Measurements from ENCODE around the gene SRGAP1. TPM values are rescaled to one million over a fixed set of nuclear protein-coding genes. Genes with fewer than 3 reads are reported as not detected.
A peak's percentile ranks its signal among the peaks of the same experiment; 100 is the strongest.

The SRGAP1 gene
- total and polyA plus RNA-seq, 2 of the 4 experiments (the other 2 are of a cell fraction) = 10.0 to 10.2 TPM

- TF ChIP-seq MXI1 (IDR thresholded peaks at IDR 0.05; ENCODE audit: borderline replicate concordance, low read depth, low read length) = no peak
Observed at GRCh38 chr12:63843254-63843720, 1.2 kb upstream of the SRGAP1 start (continued).

DNA sequence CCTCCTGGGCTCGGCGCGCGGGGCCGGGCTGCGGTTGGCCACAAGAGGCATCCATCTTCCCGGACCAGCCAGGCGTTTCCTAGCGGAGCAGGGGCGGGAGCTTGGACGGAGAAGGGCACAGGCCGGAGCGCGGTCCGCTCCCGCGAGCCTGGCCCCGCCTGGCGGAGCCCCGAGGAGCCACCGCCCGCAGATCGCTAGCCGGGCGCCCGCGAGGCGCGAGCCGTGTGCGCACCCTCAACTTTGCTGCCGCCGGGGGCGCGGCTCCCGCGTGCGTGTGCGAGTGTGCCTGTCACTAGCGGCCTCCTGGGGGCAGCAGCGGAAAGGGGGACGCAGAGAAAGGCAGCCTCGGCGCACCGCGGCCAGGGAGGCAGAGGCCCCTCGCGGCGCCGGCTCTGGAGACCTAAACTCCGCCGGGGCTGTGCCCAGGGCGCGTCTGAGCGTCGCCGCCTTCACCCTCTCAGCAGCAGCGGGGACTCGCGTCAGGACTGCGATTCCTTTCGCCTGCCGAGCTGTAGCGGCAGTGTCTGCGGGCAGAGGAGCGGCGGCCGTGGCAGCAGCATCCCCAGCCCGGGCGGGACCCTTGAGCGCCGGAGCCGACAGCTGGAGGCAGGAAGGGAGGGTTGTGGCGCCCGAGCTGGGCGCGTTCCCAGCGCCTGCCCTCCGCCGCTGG lies 644 bp upstream of the SRGAP1 start:
- intact Hi-C loops (cut with micrococcal nuclease) (loop anchor here (1.0 to 5.0 kb wide), 4 partner anchors 74 to 412 kb away; no protein-coding TSS in a partner anchor), in situ Hi-C loops (cut with MboI; ENCODE audit: low sequenced_read_pairs) (loop anchor here (5.0 to 10.0 kb wide), 2 partner anchors 151 to 413 kb away; no protein-coding TSS in a partner anchor)
- TF ChIP-seq RCOR1 (IDR thresholded peaks at IDR 0.05; ENCODE audit: insufficient replicate concordance, low read length) (no peak), CHD1 (IDR thresholded peaks at IDR 0.05; ENCODE audit: low read depth, low read length) (no peak), USF2 (IDR thresholded peaks at IDR 0.05; ENCODE audit: low read depth, low read length) (no peak), SMC3 (IDR thresholded peaks at IDR 0.05; ENCODE audit: low read depth, low read length) (peak; percentile 86), ELK1 (IDR thresholded peaks at IDR 0.05; ENCODE audit: borderline replicate concordance, low read depth, low read length) (no peak), BHLHE40 (IDR thresholded peaks at IDR 0.05; ENCODE audit: low read depth, low read length) (peak; percentile 80), FOS (IDR thresholded peaks at IDR 0.05; ENCODE audit: low read depth, low read length) (0 out of 2 replicates have a peak, but pooled peaks have one; percentile 2), MXI1 (IDR thresholded peaks at IDR 0.05; ENCODE audit: borderline replicate concordance, low read depth, low read length) (peak; percentile 98), MAFK (IDR thresholded peaks at IDR 0.05; ENCODE audit: low read depth, low read length) (no peak), CEBPB (IDR thresholded peaks at IDR 0.05; ENCODE audit: low read depth, low read length) (no peak), RFX5 (IDR thresholded peaks at IDR 0.05; ENCODE audit: low read depth, low read length) (no peak; the same call in 1 of the 2 replicates)

More for the DNA sequence above, 644 bp upstream of the SRGAP1 start:
- Histone ChIP-seq H3K9me1 (ENCODE audit: insufficient read depth, low read length) (peaks cover 11% of the 10 kb centered on the region), H3K79me1 (ENCODE audit: low read depth in 1 of 2, low read length in 2 of 2) (peaks cover 0 to 14% of the 10 kb centered on the region in 2 experiments; a peak in 2 of 4 replicates), H2BK5ac (ENCODE audit: low read depth, low read length, poor library complexity, severe bottlenecking) (peak overlapping the region; percentile 96), H3K4ac (ENCODE audit: low read depth, low read length) (peak overlapping the region; percentile 85), H2BK20ac (ENCODE audit: low read depth, low read length) (0 out of 2 replicates have a peak overlapping the region, but pooled peaks have one; percentile 81), H3K27me3 (ENCODE audit: control insufficient read depth, insufficient read depth, low read length) (no peaks in the 10 kb centered on the region), H3K18ac (ENCODE audit: low read depth, low read length) (peak overlapping the region; percentile 84), H2BK120ac (ENCODE audit: low read depth, low read length) (peak overlapping the region; percentile 85), H2AK9ac (replicated peaks; ENCODE audit: low read depth, low read length, poor library complexity) (peak overlapping the region; percentile 92), H3K14ac (replicated peaks; ENCODE audit: low read depth, low read length) (peak overlapping the region; percentile 97), H3K4me2 (ENCODE audit: low read depth, low read length) (no peak overlapping the region), H4K8ac (ENCODE audit: low read depth in 2 of 2, low read length in 2 of 2) (peak overlapping the region in 1 of 2 experiments; percentile 90; a peak in 3 of 4 replicates), H4K20me1 (ENCODE audit: insufficient read depth, low read length) (peaks cover 16% of the 10 kb centered on the region), H3K27ac (ENCODE audit: insufficient read depth, low read length) (peak overlapping the region; percentile 99), H2BK15ac (ENCODE audit: low read depth, low read length) (0 out of 3 replicates have a peak overlapping the region, but pooled peaks have one; percentile 4), H3K4me3 (ENCODE audit: insufficient read depth, low read depth, low read length) (peak overlapping the region; percentile 99), H4K91ac (ENCODE audit: insufficient read depth, low read depth, low read length) (peak overlapping the region; percentile 98), H3K36me3 (ENCODE audit: control insufficient read depth, insufficient read depth, low read length) (peaks cover 3% of the 10 kb centered on the region; the same call in 1 of the 2 replicates), H3K9me3 (ENCODE audit: control insufficient read depth, insufficient read depth, low read length) (no peaks in the 10 kb centered on the region), H3K9ac (ENCODE audit: low read depth, low read length) (peak overlapping the region; percentile 100), H3K56ac (ENCODE audit: extremely low read depth, insufficient read depth, low read length) (peak overlapping the region; percentile 100), H2AFZ (replicated peaks; ENCODE audit: low read length, poor library complexity) (peak overlapping the region; percentile 96), H4K5ac (ENCODE audit: low read depth, low read length) (peak overlapping the region; percentile 61; the same call in 1 of the 2 replicates), H2AK5ac (ENCODE audit: low read depth, low read length) (peak overlapping the region; percentile 81; the same call in 1 of the 2 replicates), H3K4me1 (ENCODE audit: control insufficient read depth, insufficient read depth, low read length) (peaks cover 7% of the 10 kb centered on the region), H3K23ac (ENCODE audit: low read depth, low read length) (peak overlapping the region; percentile 92; the same call in 1 of the 2 replicates)
- WGBS, 2 experiments (ENCODE audit: extremely low coverage in 2 of 2, insufficient read length in 1 of 2) = 1% methylated on average over 25 of the region's 80 CpGs; no CpG with 5 or more reads in 1 of the 2 experiments
- BruUV-seq (replicated peaks) = no TSS peak
- DNase-seq = peak; percentile 96
- CTCF ChIA-PET = interaction anchor here (0.5 to 1.5 kb wide), 24 partner anchors 17 to 413 kb away, joined by 3 to 8 read pairs (median 3); no protein-coding TSS in a partner anchor
- POLR2A ChIA-PET (ENCODE audit: unreplicated experiment) = interaction anchor here (0.5 to 0.7 kb wide), 3 partner anchors 34 to 247 kb away, joined by 4 to 6 read pairs (median 4); no protein-coding TSS in a partner anchor
- ATAC-seq (ENCODE audit: low read depth) = peak; percentile 90
- dilution Hi-C loops (cut with HindIII; ENCODE audit: low sequenced_read_pairs, unreplicated experiment) = loop anchor here (25.0 kb wide), 1 partner anchor 418 kb away; no protein-coding TSS in a partner anchor
